D721Med (cell line): ENCODE data around the gene ATP13A2.

Source experiments
- DNase-seq: peaks from one replicate; pipeline ENCODE4 v3.0.0; 2011; ENCODE audit warnings: low spot score; ENCODE audit not compliant: insufficient read length
- FAIRE-seq: peaks from 2 replicates; lab custom pipeline; 2011; peaks lifted over from hg19 to GRCh38; lab: Jason Lieb, UNC
- CTCF ChIP-seq: IDR thresholded peaks from 2 replicates; pipeline ENCODE4 v1.5.1; 2012; ENCODE audit warnings: mild to moderate bottlenecking, control low read depth; ENCODE audit not compliant: insufficient read depth; ENCODE audit errors: missing control alignments

The ATP13A2 gene

GRCh38 chr1:16961297-16962133 is 50.2 kb downstream of the ATP13A2 start:
- FAIRE-seq (no peak), DNase-seq (no peak)
- no peak for TF ChIP-seq CTCF

GRCh38 chr1:16960560-16961296 is 51.0 kb downstream of the ATP13A2 start:
- FAIRE-seq (no peak), DNase-seq (no peak)
- no peak for TF ChIP-seq CTCF

- TF ChIP-seq CTCF = no peak
- FAIRE-seq = no peak
- no peak for DNase-seq
Observed at GRCh38 chr1:16958475-16958874, 53.3 kb downstream of the ATP13A2 start.

GRCh38 chr1:16957731-16958130 is 54.0 kb downstream of the ATP13A2 start:
- DNase-seq (no peak), FAIRE-seq (no peak)
- no peak for TF ChIP-seq CTCF

- FAIRE-seq (no peak), DNase-seq (no peak)
- no peak for TF ChIP-seq CTCF
Observed at GRCh38 chr1:16956775-16957174, 55.0 kb downstream of the ATP13A2 start.

GRCh38 chr1:16955186-16955585 is 56.5 kb downstream of the ATP13A2 start:
- FAIRE-seq (no peak), DNase-seq (no peak)
- TF ChIP-seq CTCF = no peak
